ENCODE measurements around the gene ARV1.
"Not testable (repeated sequence)": the region's sequence is repeated elsewhere in the genome, so short reads cannot be mapped to it uniquely, and the experiment has no call there.

Gene ARV1

GRCh38 chr1:230976825-230977747 lies 1.8 kb upstream of the ARV1 start:
- no peak for DNase-seq

DNA sequence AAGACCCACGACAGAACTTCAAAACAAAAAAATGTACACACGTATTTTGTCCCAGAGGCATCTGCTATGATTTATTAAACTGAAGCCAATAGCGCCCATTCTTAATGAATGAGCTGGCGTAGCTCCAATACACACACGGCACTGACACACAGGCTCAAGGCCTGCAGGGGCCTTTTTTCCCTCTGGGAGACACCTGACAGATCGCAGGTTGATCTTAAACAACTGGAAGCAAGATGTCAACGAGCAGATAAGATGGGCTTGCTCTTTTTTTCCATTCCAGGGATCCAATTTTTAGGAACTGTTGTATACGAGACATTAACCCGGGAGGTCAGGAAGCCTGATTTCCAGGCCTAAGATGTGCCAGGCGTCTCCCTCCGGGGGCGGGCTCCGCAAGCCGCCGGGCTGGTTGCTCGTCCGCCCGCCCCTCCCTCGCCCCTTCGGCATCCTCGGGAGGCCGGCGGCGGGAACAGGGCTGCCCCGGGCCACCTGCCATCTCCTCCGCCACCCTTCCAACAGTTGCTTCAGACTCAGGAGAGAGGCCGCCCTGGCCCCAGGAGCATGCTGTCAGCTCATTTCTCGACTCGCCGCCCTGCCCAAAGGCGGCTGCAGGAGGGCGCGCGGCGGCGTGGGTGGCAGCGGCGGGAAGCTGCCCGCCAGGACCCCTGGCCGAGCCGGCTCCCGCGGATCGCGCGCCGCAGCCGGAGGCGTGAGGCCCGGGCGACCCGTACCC lies 968 bp upstream of the ARV1 start:
- DNase-seq: peak; percentile 72

DNA sequence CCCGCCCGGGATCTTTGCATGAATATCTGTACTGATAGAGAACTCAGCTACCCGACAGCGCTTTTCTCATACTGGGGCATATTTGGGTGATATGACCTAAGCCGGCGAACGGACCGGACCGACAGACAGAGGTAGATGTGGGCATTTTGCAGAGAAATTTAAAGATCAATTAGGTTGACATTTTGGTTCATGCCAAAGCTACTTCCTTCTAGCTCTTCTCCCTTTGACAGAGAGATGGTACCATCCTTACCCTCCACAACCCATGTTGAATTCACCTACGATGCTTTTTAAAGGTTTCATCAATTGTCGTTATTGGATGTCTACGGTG lies 459 bp downstream of the ARV1 start:
- DNase-seq: no peak

GRCh38 chr1:230979952-230980351 lies 1.1 kb downstream of the ARV1 start:
- no peak for DNase-seq

DNA sequence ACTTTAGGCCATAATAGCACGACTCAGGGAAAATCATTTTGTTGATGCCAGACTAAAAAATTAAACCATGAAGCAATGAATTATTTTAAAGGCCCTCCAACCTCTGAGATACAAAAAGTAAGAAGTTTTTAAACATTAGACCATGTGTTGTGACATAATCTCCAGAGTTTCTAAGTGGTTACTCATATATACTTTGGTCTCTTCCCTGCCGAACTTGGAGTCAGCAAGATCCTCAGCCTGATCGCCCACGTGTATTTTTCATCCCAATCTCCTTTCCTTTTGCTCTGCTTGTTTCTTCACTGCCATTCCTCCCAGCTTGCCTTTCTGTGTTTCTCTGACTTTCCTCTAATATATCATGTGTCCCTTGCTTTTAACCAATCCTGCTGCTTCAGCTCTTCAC lies 3.8 kb downstream of the ARV1 start:
- no peak for DNase-seq

DNA sequence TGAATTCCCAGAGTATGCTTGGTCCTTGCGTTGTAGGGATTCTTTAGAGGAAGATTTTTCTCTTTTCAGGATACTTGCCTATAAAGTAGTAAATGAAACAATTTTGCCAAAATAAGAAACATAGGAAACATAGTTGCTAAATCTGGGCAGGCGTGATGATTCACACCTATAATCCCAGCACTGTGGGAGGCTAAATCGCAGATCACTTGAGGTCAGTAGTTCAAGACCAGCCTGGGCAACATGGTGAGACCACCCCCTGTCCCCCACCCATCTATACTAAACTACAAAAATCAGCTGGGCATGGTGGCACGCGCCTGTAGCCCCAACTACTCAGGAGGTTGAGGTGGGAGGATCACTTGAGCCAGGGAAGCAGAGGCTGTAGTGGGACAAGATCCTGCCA lies 4.9 kb downstream of the ARV1 start:
- no peak for DNase-seq

- DNase-seq: not testable (repeated sequence)
Measured at GRCh38 chr1:230984622-230985515, 6.0 kb downstream of the ARV1 start.

DNA sequence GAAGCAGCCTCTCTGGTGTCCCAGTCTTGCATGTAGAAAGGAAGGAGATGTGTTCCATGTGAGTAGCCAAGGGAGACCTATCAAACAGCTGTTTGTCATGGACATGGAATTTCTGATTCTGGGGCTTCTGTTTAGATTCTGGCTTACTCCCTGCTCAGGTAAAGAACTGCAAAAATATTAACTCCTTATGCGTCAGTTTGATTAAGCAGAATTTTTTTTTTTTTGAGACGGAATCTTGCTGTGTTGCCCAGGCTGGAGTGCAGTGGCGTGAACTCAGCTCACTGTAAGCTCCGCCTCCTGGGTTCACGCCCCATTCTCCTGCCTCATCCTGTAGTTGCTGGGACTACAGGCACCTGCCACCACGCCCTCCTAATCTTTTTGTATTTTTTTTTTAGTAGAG lies 6.8 kb downstream of the ARV1 start:
- no peak for DNase-seq

GRCh38 chr1:230986976-230987375 lies 8.1 kb downstream of the ARV1 start:
- DNase-seq: no peak

DNA sequence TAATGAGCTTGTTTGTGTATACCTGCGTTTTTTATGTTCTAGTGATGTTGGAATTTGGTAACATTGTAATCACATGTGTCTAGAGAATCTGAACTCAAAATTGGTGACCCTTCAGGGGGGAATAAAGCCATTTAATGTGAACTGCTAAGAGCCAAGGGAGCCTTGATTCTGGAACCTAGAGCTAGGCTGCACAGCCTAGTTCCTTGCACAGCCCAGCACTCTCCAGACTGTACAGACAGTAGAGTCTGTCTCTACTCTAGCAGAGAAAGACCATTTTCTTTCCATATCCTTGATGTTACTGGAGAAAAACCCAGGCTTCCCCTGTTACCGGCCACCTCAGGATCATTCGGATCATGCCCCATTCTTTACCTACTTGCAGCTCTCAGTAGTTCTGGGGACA lies 8.6 kb downstream of the ARV1 start:
- no peak for DNase-seq

GRCh38 chr1:230992100-230992774 lies 13.3 kb downstream of the ARV1 start:
- DNase-seq: no peak

- DNase-seq: no peak
Measured at GRCh38 chr1:230994860-230995259, 16.0 kb downstream of the ARV1 start.

DNA sequence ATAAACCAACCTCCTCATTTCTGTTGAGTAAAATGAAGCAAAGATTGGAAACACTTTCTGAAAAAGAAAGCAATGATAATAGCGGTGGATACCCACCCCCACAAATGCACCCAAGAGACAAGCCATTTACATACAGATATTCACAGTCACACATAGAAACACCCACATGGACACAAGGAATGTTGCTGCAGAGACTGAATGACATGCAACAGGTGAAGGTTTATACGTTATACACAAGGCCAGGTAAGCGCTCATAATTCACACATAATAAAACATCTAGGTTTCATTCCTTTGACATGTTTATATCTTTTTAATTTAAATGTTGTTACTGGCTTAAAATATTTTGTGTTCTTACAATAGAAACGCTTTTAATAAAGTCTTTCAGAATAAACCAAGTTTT lies 21.3 kb downstream of the ARV1 start:
- DNase-seq: no peak

DNA sequence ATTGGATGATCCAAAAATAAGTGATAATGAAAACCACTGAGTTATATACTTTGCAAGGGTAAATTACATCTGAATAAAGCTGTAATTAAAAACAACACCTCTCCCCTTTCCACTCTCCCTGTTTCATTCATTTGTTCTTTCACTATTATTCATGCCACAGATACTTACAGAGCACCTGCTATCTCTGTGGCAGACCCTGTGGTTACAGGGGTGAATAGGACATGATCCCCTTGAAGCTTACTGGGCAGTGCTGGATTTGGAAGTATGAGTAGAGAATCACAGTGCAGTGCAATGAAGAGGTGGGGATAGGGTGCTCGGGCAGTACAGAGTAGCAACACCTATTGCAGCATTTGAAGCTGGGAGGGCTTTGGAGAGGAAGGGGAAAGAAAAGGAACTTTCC lies 21.7 kb downstream of the ARV1 start:
- no peak for DNase-seq

DNA sequence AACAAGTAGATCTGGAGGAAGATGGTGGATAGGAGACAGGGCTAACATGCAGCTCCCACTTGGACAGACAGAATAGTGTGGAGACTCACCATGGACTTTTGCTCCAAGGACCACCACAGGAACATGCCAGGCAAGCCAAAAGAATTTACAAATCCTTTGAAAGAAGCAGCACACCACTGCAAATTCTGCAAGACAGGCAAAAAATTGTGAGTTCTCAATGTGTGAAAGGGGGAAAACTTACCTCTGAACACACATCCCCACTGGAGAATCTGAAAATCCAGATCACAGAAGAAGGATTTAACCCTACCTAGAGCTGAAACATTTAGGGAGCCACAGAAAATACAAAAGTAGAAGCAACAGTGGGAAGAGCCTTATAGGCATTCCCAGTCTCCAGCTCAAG lies 23.0 kb downstream of the ARV1 start:
- no peak for DNase-seq

- DNase-seq: not testable (repeated sequence)
Measured at GRCh38 chr1:231007535-231007934, 28.6 kb downstream of the ARV1 start.

- no peak for DNase-seq
Measured at GRCh38 chr1:231011360-231011759, 32.5 kb downstream of the ARV1 start.

DNA sequence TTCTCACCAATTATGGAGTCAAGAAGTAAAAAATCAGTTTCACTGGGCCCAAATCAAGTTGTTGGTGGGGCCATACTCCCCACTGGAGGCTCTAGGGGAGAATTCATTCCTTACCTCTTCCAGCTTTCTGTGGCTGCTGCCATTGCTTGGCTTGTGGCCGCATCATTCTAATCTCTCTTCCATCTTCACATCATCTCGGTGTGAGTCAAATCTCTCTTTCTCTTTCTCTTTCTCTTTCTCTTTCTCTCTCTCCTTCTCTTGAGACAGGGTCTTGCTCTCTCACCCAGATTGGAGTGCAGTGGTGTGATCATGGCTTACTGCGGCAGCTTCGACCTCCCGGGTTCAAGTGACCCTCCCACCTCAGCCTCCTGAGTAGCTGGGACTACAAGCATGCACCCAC lies 33.1 kb downstream of the ARV1 start:
- DNase-seq: no peak

GRCh38 chr1:231013391-231014015 lies 34.6 kb downstream of the ARV1 start:
- no peak for DNase-seq

DNA sequence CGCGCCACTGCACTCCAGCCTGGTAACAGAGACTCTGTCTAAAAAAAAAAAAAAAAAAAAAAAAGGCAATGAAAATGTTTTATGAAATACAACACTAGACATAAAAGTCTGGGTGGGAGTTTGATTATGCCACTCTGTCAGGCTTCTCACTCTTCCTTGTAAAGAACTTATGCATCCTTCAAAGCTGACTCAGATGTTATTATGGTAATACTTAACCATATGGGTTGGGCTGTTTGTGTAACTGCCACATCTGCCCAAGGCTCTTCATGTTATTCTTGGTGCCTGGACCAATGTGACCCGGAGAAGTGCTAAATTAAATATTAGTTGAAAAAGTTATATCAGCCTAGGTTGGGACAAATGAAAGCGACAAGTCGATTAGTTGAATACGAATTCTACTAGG lies 37.3 kb downstream of the ARV1 start:
- DNase-seq: no peak

- DNase-seq: no peak
Measured at GRCh38 chr1:231016966-231017365, 38.1 kb downstream of the ARV1 start.

DNA sequence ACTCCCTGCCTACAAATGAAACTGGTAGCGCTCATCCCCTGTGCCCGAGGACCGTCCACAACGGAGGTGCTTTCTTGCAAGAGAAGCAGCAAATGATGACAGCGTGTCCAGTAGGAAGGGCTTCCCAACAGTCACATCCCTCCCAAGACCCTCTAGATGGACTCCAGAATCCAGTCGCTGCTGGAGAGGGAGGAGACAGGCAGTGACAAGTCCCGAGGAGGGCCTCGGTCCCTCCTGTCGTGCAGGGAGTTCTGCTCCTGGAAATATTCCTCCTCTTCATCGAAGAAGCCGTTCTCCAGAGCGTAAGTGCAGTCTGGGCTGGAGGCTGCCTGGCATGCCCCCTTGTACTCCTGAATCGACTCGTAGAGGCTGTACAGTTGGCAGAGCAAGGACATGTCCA lies 40.8 kb downstream of the ARV1 start:
- no peak for DNase-seq
